Endothelial cell of umbilical vein (primary cell): ENCODE results near the gene PTPRU. TPM values are rescaled to one million over a fixed set of nuclear protein-coding genes. Genes with fewer than 3 reads are reported as not detected.

ENCODE experiments used
- BruUV-seq: library from RNA; stranded (reverse); fragments of 400-500 nt; replicated peaks from 2 replicates; lab custom pipeline; 2021; lab: Mats Ljungman, UMichigan
- CTCF ChIA-PET: fragments of 300-600, 350-600 bp; sonication (Branson Sonifier 250); formaldehyde crosslinking; loops from one replicate; lab custom pipeline; 2021; ENCODE audit warnings: antibody characterized with exemption, inconsistent platforms; lab: Charles Lee
- POLR2A ChIA-PET: fragments of 300-600, 350-600 bp; sonication (Branson Sonifier 250); formaldehyde crosslinking; loops from one replicate; lab custom pipeline; 2021; ENCODE audit warnings: antibody characterized with exemption, inconsistent platforms; lab: Charles Lee
- DNase-seq: peaks from one replicate; pipeline ENCODE4 v3.0.0-alpha.2; 2011; ENCODE audit warnings: low read depth, low spot score
- FAIRE-seq: peaks from 2 replicates; lab custom pipeline; 2011; peaks lifted over from hg19 to GRCh38; lab: Jason Lieb, UNC
- H2AFZ ChIP-seq: 2 replicates; pipeline ENCODE4 v1.6.0; 2012; ENCODE audit warnings: low read depth, low read length, control low read depth, inconsistent platforms
- H3K27ac ChIP-seq: 2 replicates; pipeline ENCODE4 v1.5.1; 2011; ENCODE audit warnings: low read depth, mild to moderate bottlenecking, control low read depth, low read length, moderate library complexity; ENCODE audit not compliant: insufficient read depth
- H3K27me3 ChIP-seq, 2 experiments: 2 replicates each; pipeline versions ENCODE4 v1.6.0 to v1.6.1; 2011; ENCODE audit warnings: low read length in 2 of 2, mixed read lengths in 1 of 2; ENCODE audit not compliant: control insufficient read depth in 2 of 2, insufficient read depth in 2 of 2
- H3K36me3 ChIP-seq, 2 experiments: 2 replicates in 1 of 2; 3 replicates in 1 of 2; pipeline ENCODE4 v1.5.1; 2011; ENCODE audit warnings: low read length in 2 of 2, mild to moderate bottlenecking in 1 of 2, moderate library complexity in 1 of 2; ENCODE audit not compliant: control insufficient read depth in 2 of 2, insufficient read depth in 2 of 2; ENCODE audit errors: extremely low read depth in 1 of 2
- H3K4me1 ChIP-seq: 3 replicates; pipeline ENCODE4 v1.5.1; 2011; ENCODE audit warnings: mild to moderate bottlenecking, low read length; ENCODE audit not compliant: control insufficient read depth, insufficient read depth; ENCODE audit errors: extremely low read depth
- H3K4me2 ChIP-seq: 2 replicates; pipeline ENCODE4 v1.6.1; 2011; ENCODE audit warnings: low read length, control low read depth, mixed read lengths; ENCODE audit not compliant: insufficient read depth
- H3K4me3 ChIP-seq, 3 experiments: fragments of 200-600 bp in 1 of 3; sonication (generic), shearing (Covaris generic) in 1 of 3; replicated peaks in 1 of 3; 2 replicates each; pipeline ENCODE4 v1.5.1; 2011 to 2016; ENCODE audit warnings: control low read depth in 3 of 3, low read length in 3 of 3, mild to moderate bottlenecking in 2 of 3, inconsistent platforms in 1 of 3, low read depth in 1 of 3, moderate library complexity in 1 of 3; ENCODE audit not compliant: insufficient read depth in 1 of 3
- H3K79me2 ChIP-seq: 2 replicates; pipeline ENCODE4 v1.6.0; 2012; ENCODE audit warnings: low read length, inconsistent platforms; ENCODE audit not compliant: control insufficient read depth, insufficient read depth
- H3K9ac ChIP-seq: replicated peaks from 2 replicates; pipeline ENCODE3; 2011; ENCODE audit warnings: low read length, control low read depth; ENCODE audit not compliant: insufficient read depth; ENCODE audit errors: extremely low read depth
- H3K9me1 ChIP-seq: replicated peaks from 3 replicates; pipeline ENCODE4 v1.6.0; 2011; ENCODE audit warnings: mild to moderate bottlenecking, low read length; ENCODE audit not compliant: control insufficient read depth, insufficient read depth; ENCODE audit errors: extremely low read depth
- H3K9me3 ChIP-seq: replicated peaks from 2 replicates; pipeline ENCODE4 v1.5.1; 2012; ENCODE audit warnings: low read length, inconsistent platforms; ENCODE audit not compliant: control insufficient read depth, insufficient read depth
- H4K20me1 ChIP-seq: replicated peaks from 2 replicates; pipeline ENCODE3; 2011; ENCODE audit warnings: mild to moderate bottlenecking, low read length; ENCODE audit not compliant: control insufficient read depth, insufficient read depth; ENCODE audit errors: extremely low read depth
- EZH2 ChIP-seq: IDR thresholded peaks from 2 replicates; pipeline ENCODE4 v1.6.1; 2012; ENCODE audit warnings: borderline replicate concordance, low read depth, mild to moderate bottlenecking, moderate library complexity, low read length, inconsistent platforms; ENCODE audit not compliant: severe bottlenecking
- GATA2 ChIP-seq: IDR thresholded peaks from 2 replicates; pipeline ENCODE4 v1.7.0; 2011; ENCODE audit warnings: low read depth, mild to moderate bottlenecking, moderate library complexity, mixed read lengths, low read length; ENCODE audit not compliant: insufficient read length, insufficient read depth
- JUN ChIP-seq: IDR thresholded peaks from 2 replicates; pipeline ENCODE4 v1.6.1; 2011; ENCODE audit warnings: borderline replicate concordance, low read depth; ENCODE audit not compliant: insufficient read length, insufficient read depth
- MYC ChIP-seq: IDR thresholded peaks from one replicate; pipeline ENCODE4 v1.6.1; 2011; ENCODE audit warnings: mild to moderate bottlenecking, low read depth, low read length
- POLR2A ChIP-seq: IDR thresholded peaks from 2 replicates; pipeline ENCODE4 v1.6.1; 2012; ENCODE audit warnings: low read depth, mild to moderate bottlenecking, control low read depth, low read length
- dilution Hi-C: fragments of 300-500 bp; cut with MboI; formaldehyde crosslinking; loops from one replicate; pipeline ENCODE4 v1.15.0; 2019; ENCODE audit warnings: low sequenced_read_pairs; ENCODE audit not compliant: extremely low pct_ligation_motif_present
- intact Hi-C: fragments of 100-400 bp; cut with micrococcal nuclease; formaldehyde crosslinking; loops from one replicate; pipeline ENCODE4 v1.10.0; 2022
- polyA plus RNA-seq, 4 experiments: library from polyadenylated mRNA; depleted of rRNA in 3 of 4; stranded (reverse) in 3 of 4; unstranded in 1 of 4; fragments of >200 nt; gene quantifications; 2 replicates each; pipeline versions ENCODE4 v1.2.1 to v1.2.3, GENCODE V29; 2011 to 2012; ENCODE audit warnings: missing spikeins in 1 of 4
- total RNA-seq: library from RNA; stranded (reverse); gene quantifications from 2 replicates; pipeline ENCODE4 v1.2.3, GENCODE V29; 2021
- TF ChIP-seq, protein P1 (sequence below), 2 donors: IDR thresholded peaks; 1 replicate in 1 of 2; 2 replicates in 1 of 2; pipeline ENCODE4 v1.5.1; 2011; ENCODE audit warnings: low read length in 2 of 2, mild to moderate bottlenecking in 2 of 2, moderate library complexity in 2 of 2, control low read depth in 1 of 2, inconsistent platforms in 1 of 2, low read depth in 1 of 2; ENCODE audit not compliant: insufficient read depth in 1 of 2; ENCODE audit errors: extremely low read depth in 1 of 2

PTPRU gene
- total and polyA plus RNA-seq, 2 donors (not counting 3 experiments of a cell fraction or from before 2014, with no cell fraction given), result 0.58 to 2.6 TPM

DNA sequence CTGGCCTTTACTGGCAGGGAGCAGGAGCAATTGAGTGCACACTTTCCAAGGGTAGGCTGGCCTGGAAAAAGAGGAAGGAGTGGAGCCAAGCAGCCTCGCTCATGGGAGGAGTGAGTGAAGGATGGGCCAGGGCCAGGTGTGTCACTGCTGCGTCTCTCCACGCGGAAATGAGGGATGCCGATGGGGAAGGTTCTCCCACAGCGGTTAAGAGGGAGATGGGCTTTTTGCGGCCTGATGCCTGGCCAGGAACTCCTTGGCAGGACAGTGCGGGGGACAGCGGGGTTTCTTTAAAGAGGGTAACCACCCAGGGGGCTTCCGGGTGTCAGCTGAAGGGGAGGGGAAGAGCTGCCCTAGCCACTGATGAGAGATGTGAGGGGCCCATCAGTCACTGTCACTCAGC lies 82.4 kb downstream of the PTPRU start:
- H3K9ac ChIP-seq, result no peak overlapping the region
- TF ChIP-seq, protein P1, sequence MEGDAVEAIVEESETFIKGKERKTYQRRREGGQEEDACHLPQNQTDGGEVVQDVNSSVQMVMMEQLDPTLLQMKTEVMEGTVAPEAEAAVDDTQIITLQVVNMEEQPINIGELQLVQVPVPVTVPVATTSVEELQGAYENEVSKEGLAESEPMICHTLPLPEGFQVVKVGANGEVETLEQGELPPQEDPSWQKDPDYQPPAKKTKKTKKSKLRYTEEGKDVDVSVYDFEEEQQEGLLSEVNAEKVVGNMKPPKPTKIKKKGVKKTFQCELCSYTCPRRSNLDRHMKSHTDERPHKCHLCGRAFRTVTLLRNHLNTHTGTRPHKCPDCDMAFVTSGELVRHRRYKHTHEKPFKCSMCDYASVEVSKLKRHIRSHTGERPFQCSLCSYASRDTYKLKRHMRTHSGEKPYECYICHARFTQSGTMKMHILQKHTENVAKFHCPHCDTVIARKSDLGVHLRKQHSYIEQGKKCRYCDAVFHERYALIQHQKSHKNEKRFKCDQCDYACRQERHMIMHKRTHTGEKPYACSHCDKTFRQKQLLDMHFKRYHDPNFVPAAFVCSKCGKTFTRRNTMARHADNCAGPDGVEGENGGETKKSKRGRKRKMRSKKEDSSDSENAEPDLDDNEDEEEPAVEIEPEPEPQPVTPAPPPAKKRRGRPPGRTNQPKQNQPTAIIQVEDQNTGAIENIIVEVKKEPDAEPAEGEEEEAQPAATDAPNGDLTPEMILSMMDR (IDR thresholded peaks at IDR 0.05; ENCODE audit: extremely low read depth in 1 of 2, insufficient read depth in 1 of 2, low read depth in 1 of 2, low read length in 2 of 2), result no peak
- TF ChIP-seq GATA2 (no peak), JUN (no peak), EZH2 (no peak), POLR2A (no peak), MYC (no peak)
- no peaks in the 10 kb centered on the region for H3K4me1 ChIP-seq
- dilution Hi-C loops, result no loop called here
- no peaks in the 10 kb centered on the region for H3K9me3 ChIP-seq
- no peak overlapping the region for H3K4me3 ChIP-seq
- BruUV-seq, result no TSS peak
- no peaks in the 10 kb centered on the region for H3K9me1 ChIP-seq
- no peaks in the 10 kb centered on the region for H3K27me3 ChIP-seq
- no peak overlapping the region for H2AFZ ChIP-seq
- ChIA-PET CTCF (no interaction called here), POLR2A (no interaction called here)
- FAIRE-seq (no peak), DNase-seq (no peak)
- H3K36me3 ChIP-seq, result no peaks in the 10 kb centered on the region
- H3K79me2 ChIP-seq, result no peaks in the 10 kb centered on the region
- intact Hi-C loops, result no loop called here
- no peak overlapping the region for H3K4me2 ChIP-seq
- no peak overlapping the region for H3K27ac ChIP-seq
- no peaks in the 10 kb centered on the region for H4K20me1 ChIP-seq
